ENCODE results near the gene AK3.
"Not testable (repeated sequence)": the region's sequence is repeated elsewhere in the genome, so short reads cannot be mapped to it uniquely, and the experiment has no call there.

AK3 gene

DNA sequence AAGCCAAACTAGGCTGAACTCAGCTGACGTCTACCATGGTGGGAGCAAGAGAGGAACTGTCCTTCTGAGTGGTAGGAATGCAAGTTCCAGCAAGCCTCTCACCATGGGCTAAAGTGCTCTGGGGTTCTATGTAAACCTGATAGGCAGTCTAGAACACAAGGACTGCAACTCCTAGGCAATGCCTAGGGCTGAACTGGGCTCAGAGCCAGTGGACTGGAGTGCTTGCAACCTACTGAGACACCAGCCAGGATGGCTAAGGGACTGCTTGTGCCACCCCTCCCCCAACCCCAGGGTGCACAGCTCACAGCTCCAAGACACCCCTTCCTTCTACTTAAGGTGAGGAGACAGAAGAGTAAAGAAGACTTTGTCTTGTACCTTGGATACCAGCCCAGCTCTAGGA, 39.6 kb upstream of the AK3 start:
- no peak overlapping the region for H3K4me3 ChIP-seq (ENCODE audit: low read depth, low read length)
- TF ChIP-seq CTCF (IDR thresholded peaks at IDR 0.05; ENCODE audit: borderline replicate concordance, insufficient read depth, low read depth, low read length), result no peak

GRCh38 chr9:4774958-4775357, 34.0 kb upstream of the AK3 start:
- not testable (repeated sequence) for H3K4me3 ChIP-seq (ENCODE audit: low read depth, low read length)

DNA sequence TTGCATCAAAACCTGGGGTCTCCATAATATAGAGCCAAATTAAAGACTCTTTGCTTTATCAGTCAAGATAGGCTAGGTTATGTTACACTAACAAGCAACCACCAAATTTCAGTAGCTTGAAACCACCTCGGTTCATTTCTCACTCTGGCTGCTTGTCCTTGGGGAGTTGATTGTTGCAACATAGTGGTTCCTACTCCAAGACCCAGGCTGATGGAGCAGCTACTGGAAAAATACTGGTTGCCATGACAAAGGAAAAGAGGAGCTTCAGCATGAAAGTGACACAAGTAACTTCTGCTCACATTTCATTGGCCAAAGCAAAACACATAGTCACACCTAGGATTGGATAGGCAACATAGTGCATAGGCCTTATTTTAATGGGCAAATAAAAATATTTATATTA, 33.2 kb upstream of the AK3 start:
- no peak for TF ChIP-seq CTCF (IDR thresholded peaks at IDR 0.05; ENCODE audit: borderline replicate concordance, insufficient read depth, low read depth, low read length)
- H3K4me3 ChIP-seq (ENCODE audit: low read depth, low read length), result no peak overlapping the region

GRCh38 chr9:4771788-4772187, 30.8 kb upstream of the AK3 start:
- H3K4me3 ChIP-seq (ENCODE audit: low read depth, low read length), result no peak overlapping the region
- TF ChIP-seq CTCF (IDR thresholded peaks at IDR 0.05; ENCODE audit: borderline replicate concordance, insufficient read depth, low read depth, low read length), result no peak

- TF ChIP-seq CTCF (IDR thresholded peaks at IDR 0.05; ENCODE audit: borderline replicate concordance, insufficient read depth, low read depth, low read length), result no peak
- no peak overlapping the region for H3K4me3 ChIP-seq (ENCODE audit: low read depth, low read length)
These were observed 28.5 kb upstream of the AK3 start for GRCh38 chr9:4769321-4770080.

GRCh38 chr9:4768681-4769080, 27.7 kb upstream of the AK3 start:
- H3K4me3 ChIP-seq (ENCODE audit: low read depth, low read length), result no peak overlapping the region
- no peak for TF ChIP-seq CTCF (IDR thresholded peaks at IDR 0.05; ENCODE audit: borderline replicate concordance, insufficient read depth, low read depth, low read length)

DNA sequence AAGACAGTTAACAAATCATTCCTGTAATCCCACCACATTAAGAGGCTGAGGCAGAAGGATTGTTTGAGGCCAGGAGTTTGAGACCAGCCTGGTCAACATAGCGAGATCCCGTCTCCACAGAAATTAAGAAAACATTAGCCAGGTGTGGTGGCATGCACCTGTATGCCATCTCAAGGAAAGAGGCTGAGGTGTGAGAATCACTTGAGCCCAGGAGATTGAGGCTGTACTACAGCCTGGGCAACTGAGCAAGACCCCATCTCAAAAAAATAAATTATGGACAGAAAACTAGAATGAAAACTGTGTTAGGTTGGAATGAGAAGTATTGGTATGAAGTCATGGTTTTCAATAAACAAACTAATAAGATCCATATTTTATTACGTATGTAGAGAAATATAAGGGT, 23.0 kb upstream of the AK3 start:
- TF ChIP-seq CTCF (IDR thresholded peaks at IDR 0.05; ENCODE audit: borderline replicate concordance, insufficient read depth, low read depth, low read length), result no peak
- H3K4me3 ChIP-seq (ENCODE audit: low read depth, low read length), result no peak overlapping the region

Measured in GM12875 (cell line).